A549 treated with CpdA at 1 μM for 4 hours (cell line): ENCODE measurements around the gene SFSWAP. TPM values are rescaled to one million over a fixed set of nuclear protein-coding genes. Genes with fewer than 3 reads are reported as not detected.

Source experiments
- total RNA-seq: library from RNA; stranded (reverse); fragments of 200-300 nt; extraction: Qiagen RNA extraction; gene quantifications from 5 replicates; pipeline ENCODE4 v1.2.3, GENCODE V29; 2022; ENCODE audit warnings: low read depth

The SFSWAP gene
- total RNA-seq = 27.1 to 32.4 TPM (median 29.8 TPM) in 5 replicates

GRCh38 chr12:131710464-131711457, at the start of gene SFSWAP:
TSS of gene SFSWAP (plus strand) at chr12:131711090. CDS start at chr12:131711230, 140 bp downstream.

GRCh38 chr12:131827961-131828534, 117.2 kb downstream of the SFSWAP start, which contains the start of gene MMP17:
TSS of gene MMP17 (plus strand) at chr12:131828393. CDS start at chr12:131828495, 102 bp downstream.

Other genes starting within 250 kb of the SFSWAP start
- 10.1 to 16.1 TPM (median 13.2 TPM) in 5 replicates for gene MMP17, start 117.3 kb downstream of the SFSWAP start, total RNA-seq
- gene ULK1, start 183.5 kb downstream of the SFSWAP start, total RNA-seq = 31.1 to 53.4 TPM (median 40.8 TPM) in 5 replicates
- 53.0 to 86.4 TPM (median 84.4 TPM) in 5 replicates for gene PUS1, start 218.2 kb downstream of the SFSWAP start, total RNA-seq
- gene EP400, start 238.9 kb downstream of the SFSWAP start, total RNA-seq = 22.9 to 27.6 TPM (median 24.2 TPM) in 5 replicates